CD14-positive monocyte (primary cell): ENCODE data around the gene SPRED2. TPM values are rescaled to one million over a fixed set of nuclear protein-coding genes. Genes with fewer than 3 reads are reported as not detected.

Source experiments
- DNase-seq, 3 donors: peaks; one replicate each; pipeline ENCODE4 v3.0.0-alpha.2; 2011 to 2022
- H2AFZ ChIP-seq: 2 replicates; pipeline ENCODE4 v1.6.0; 2012; ENCODE audit warnings: mild to moderate bottlenecking, low read depth, low read length, inconsistent platforms; ENCODE audit not compliant: insufficient read depth, poor library complexity, severe bottlenecking
- H3K27ac ChIP-seq, 2 donors: 1 replicate in 1 of 2; 2 replicates in 1 of 2; pipeline ENCODE4 v1.5.1; 2012 to 2013; ENCODE audit warnings: low read length in 2 of 2, control low read depth in 1 of 2, inconsistent platforms in 1 of 2, low read depth in 1 of 2, mild to moderate bottlenecking in 1 of 2
- H3K27me3 ChIP-seq, 2 donors: one replicate each; pipeline versions ENCODE4 v1.6.0 to v1.6.1; 2011 to 2013; ENCODE audit warnings: low read length in 2 of 2; ENCODE audit not compliant: control insufficient read depth in 2 of 2, insufficient read depth in 2 of 2
- H3K36me3 ChIP-seq, 2 donors: replicated peaks in 1 of 2; 1 replicate in 1 of 2; 2 replicates in 1 of 2; pipeline versions ENCODE4 v1.5.1 to v1.6.1; 2012 to 2013; ENCODE audit warnings: low read length in 2 of 2, control low read depth in 1 of 2, inconsistent platforms in 1 of 2, mild to moderate bottlenecking in 1 of 2; ENCODE audit not compliant: insufficient read depth in 2 of 2, control insufficient read depth in 1 of 2
- H3K4me1 ChIP-seq, 2 donors: 1 replicate in 1 of 2; 2 replicates in 1 of 2; pipeline versions ENCODE4 v1.5.1 to v1.6.1; 2012 to 2013; ENCODE audit warnings: low read length in 2 of 2, control low read depth in 1 of 2, inconsistent platforms in 1 of 2, mild to moderate bottlenecking in 1 of 2, moderate library complexity in 1 of 2; ENCODE audit not compliant: insufficient read depth in 2 of 2, control insufficient read depth in 1 of 2
- H3K4me2 ChIP-seq: replicated peaks from 2 replicates; pipeline ENCODE3; 2012; ENCODE audit warnings: low read length, moderate library complexity, mild to moderate bottlenecking; ENCODE audit not compliant: poor library complexity, severe bottlenecking; ENCODE audit errors: extremely low read depth
- H3K4me3 ChIP-seq, 3 experiments: fragments of 200-600 bp in 1 of 3; sonication (generic) in 1 of 3; replicated peaks in 1 of 3; 1 replicate in 2 of 3; 2 replicates in 1 of 3; pipeline ENCODE4 v1.5.1; 2011 to 2013; ENCODE audit warnings: low read length in 3 of 3, mild to moderate bottlenecking in 3 of 3, control low read depth in 2 of 3, low read depth in 2 of 3, inconsistent platforms in 1 of 3, moderate library complexity in 1 of 3
- H3K79me2 ChIP-seq: 2 replicates; pipeline ENCODE4 v1.6.0; 2012; ENCODE audit warnings: mild to moderate bottlenecking, control low read depth, inconsistent platforms, low read length, moderate library complexity; ENCODE audit not compliant: insufficient read depth
- H3K9ac ChIP-seq: 2 replicates; pipeline ENCODE4 v1.6.0; 2017; ENCODE audit warnings: low read length, mild to moderate bottlenecking; ENCODE audit not compliant: insufficient read depth, poor library complexity, severe bottlenecking
- H3K9me3 ChIP-seq, 2 donors: replicated peaks in 1 of 2; 1 replicate in 1 of 2; 2 replicates in 1 of 2; pipeline versions ENCODE4 v1.5.1 to v1.6.1; 2012 to 2013; ENCODE audit warnings: low read length in 2 of 2, control low read depth in 1 of 2; ENCODE audit not compliant: control insufficient read depth in 1 of 2, insufficient read depth in 1 of 2
- H4K20me1 ChIP-seq: 2 replicates; pipeline ENCODE4 v1.6.0; 2012; ENCODE audit warnings: mild to moderate bottlenecking, low read length, control low read depth, moderate library complexity; ENCODE audit not compliant: insufficient read depth
- H3K27ac Mint-ChIP-seq, 7 donors: one replicate each; pipeline ENCODE4 v1.8.0; 2020; ENCODE audit warnings: mild to moderate bottlenecking in 7 of 7, mixed read lengths in 7 of 7, moderate library complexity in 6 of 7, inconsistent platforms in 2 of 7
- H3K27me3 Mint-ChIP-seq, 3 donors: one replicate each; pipeline ENCODE4 v1.8.0; 2021 to 2022; ENCODE audit warnings: low read depth in 3 of 3, mild to moderate bottlenecking in 3 of 3, mixed read lengths in 3 of 3, moderate library complexity in 3 of 3, inconsistent platforms in 1 of 3
- H3K36me3 Mint-ChIP-seq, 2 donors: one replicate each; pipeline ENCODE4 v1.8.0; 2020; ENCODE audit warnings: mixed read lengths in 2 of 2, inconsistent platforms in 1 of 2, mild to moderate bottlenecking in 1 of 2
- H3K4me1 Mint-ChIP-seq: one replicate; pipeline ENCODE4 v1.8.0; 2020; ENCODE audit warnings: mild to moderate bottlenecking, mixed read lengths
- H3K4me3 Mint-ChIP-seq, 2 donors: one replicate each; pipeline ENCODE4 v1.8.0; 2020; ENCODE audit warnings: mild to moderate bottlenecking in 2 of 2, mixed read lengths in 2 of 2, moderate library complexity in 1 of 2
- H3K9me3 Mint-ChIP-seq, 7 donors: one replicate each; pipeline ENCODE4 v1.8.0; 2020 to 2022; ENCODE audit warnings: mixed read lengths in 7 of 7, mild to moderate bottlenecking in 6 of 7, moderate library complexity in 6 of 7, inconsistent platforms in 2 of 7
- CTCF ChIP-seq: fragments of 200-600 bp; IDR thresholded peaks from one replicate; pipeline ENCODE4 v1.8.0; 2022; ENCODE audit warnings: antibody characterized with exemption, mild to moderate bottlenecking
- WGBS: methylation state at CpG from one replicate; pipeline ENCODE4 v1.1.5; 2013; ENCODE audit warnings: missing lambda C conversion rate; ENCODE audit not compliant: insufficient coverage; 5-methylcytosine and 5-hydroxymethylcytosine counted together
- intact Hi-C, 2 donors: fragments of 100-400 bp; cut with micrococcal nuclease; formaldehyde crosslinking; loops; one replicate each; pipeline versions ENCODE4 v1.15.0 to v1.15.1; 2023
- polyA plus RNA-seq, 3 donors: library from polyadenylated mRNA; depleted of rRNA in 1 of 3; unstranded in 2 of 3; stranded (reverse) in 1 of 3; fragments of 300-500 nt in 2 of 3; fragments of >200 nt in 1 of 3; fragmentation: Illumina TruSeq in 2 of 3; gene quantifications; 1 replicate in 2 of 3; 2 replicates in 1 of 3; pipeline ENCODE4 v1.2.3, GENCODE V29; 2012 to 2021

Gene SPRED2
- polyA plus RNA-seq, 3 donors: 0.20 to 2.0 (median 0.33) TPM

- Histone ChIP-seq H3K36me3 (no peaks in the 10 kb centered on the region), H3K4me3 (no peak overlapping the region), H3K4me1 (peaks cover 23 to 32% of the 10 kb centered on the region in 2 donors), H2AFZ (no peak overlapping the region), H3K79me2 (peaks cover 7% of the 10 kb centered on the region), H3K27ac (no peak overlapping the region), H4K20me1 (no peaks in the 10 kb centered on the region), H3K27me3 (no peaks in the 10 kb centered on the region), H3K4me2 (no peak overlapping the region), H3K9me3 (no peaks in the 10 kb centered on the region), H3K9ac (no peak overlapping the region)
- Mint-ChIP-seq H3K36me3 (peaks cover 0 to 3% of the 10 kb centered on the region in 2 donors), H3K27me3 (peaks cover 0 to 4% (median 0%) of the 10 kb centered on the region in 3 donors), H3K9me3 (no peaks in the 10 kb centered on the region), H3K4me3 (no peak overlapping the region), H3K4me1 (peaks cover 35% of the 10 kb centered on the region), H3K27ac (peak overlapping the region in 1 of 7 donors; percentile 18)
- intact Hi-C loops: loop anchor here in 1 of 2 donors (10.0 kb wide), 1 partner anchor 73 kb away; the partner anchor contains the start of gene SPRED2
- no peak for TF ChIP-seq CTCF
- no CpG with 5 or more reads among the region's 3 CpGs for WGBS
- DNase-seq: no peak
Measured at GRCh38 chr2:65361623-65362022, 70.8 kb downstream of the SPRED2 start.

GRCh38 chr2:65360441-65360840 lies 72.0 kb downstream of the SPRED2 start:
- no peaks in the 10 kb centered on the region for H4K20me1 ChIP-seq
- no peak for TF ChIP-seq CTCF
- 30% methylated on average over 2 of the region's 6 CpGs for WGBS
- peaks cover 11 to 20% of the 10 kb centered on the region in 2 donors for H3K4me1 ChIP-seq
- no peaks in the 10 kb centered on the region for H3K9me3 Mint-ChIP-seq
- no peaks in the 10 kb centered on the region for H3K9me3 ChIP-seq
- no peak overlapping the region for H3K4me3 Mint-ChIP-seq
- no peak overlapping the region for H2AFZ ChIP-seq
- H3K27me3 Mint-ChIP-seq: peaks cover 0 to 3% (median 0%) of the 10 kb centered on the region in 3 donors
- peaks cover 0 to 3% of the 10 kb centered on the region in 2 donors for H3K36me3 Mint-ChIP-seq
- DNase-seq: peak in 2 of 3 donors; percentile 50 to 60
- H3K79me2 ChIP-seq: peaks cover 5% of the 10 kb centered on the region
- intact Hi-C loops: loop anchor here in 1 of 2 donors (10.0 kb wide), 1 partner anchor 74 kb away; the partner anchor contains the start of gene SPRED2
- H3K4me1 Mint-ChIP-seq: peaks cover 24% of the 10 kb centered on the region
- no peaks in the 10 kb centered on the region for H3K36me3 ChIP-seq
- H3K27ac Mint-ChIP-seq: peak overlapping the region in 2 of 7 donors; percentile 18 to 57
- no peak overlapping the region for H3K4me2 ChIP-seq
- H3K4me3 ChIP-seq: no peak overlapping the region
- no peaks in the 10 kb centered on the region for H3K27me3 ChIP-seq
- H3K27ac ChIP-seq: no peak overlapping the region
- H3K9ac ChIP-seq: no peak overlapping the region
